Measurements from ENCODE around the gene SPAM1.
"Not testable (repeated sequence)": the region's sequence is repeated elsewhere in the genome, so short reads cannot be mapped to it uniquely, and the experiment has no call there.

SPAM1 gene

DNA sequence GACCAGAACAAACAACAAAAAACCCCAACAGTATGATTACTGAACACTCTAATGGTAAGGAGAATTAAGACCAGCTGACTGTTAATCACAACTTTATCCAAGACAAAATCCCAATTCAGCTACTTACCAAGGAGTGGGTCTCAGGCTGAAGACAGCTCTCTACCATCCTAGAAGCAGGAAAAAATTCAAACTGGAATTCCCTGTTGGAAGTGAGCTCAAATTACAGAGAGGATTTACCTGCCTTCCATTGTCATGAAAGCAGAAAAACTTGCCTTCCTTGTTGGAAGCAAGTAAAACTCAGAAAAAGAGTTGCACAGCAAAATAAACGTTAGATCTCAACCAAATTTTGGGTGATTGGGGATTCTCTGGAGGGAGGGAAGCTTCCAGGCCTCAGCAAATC, 20.9 kb downstream of the SPAM1 start:
- in situ Hi-C loops (cut with MboI; ENCODE audit: low sequenced_read_pairs), result no loop called here

GRCh38 chr7:123948136-123948535, 23.1 kb downstream of the SPAM1 start:
- in situ Hi-C loops (cut with MboI; ENCODE audit: low sequenced_read_pairs), result no loop called here

DNA sequence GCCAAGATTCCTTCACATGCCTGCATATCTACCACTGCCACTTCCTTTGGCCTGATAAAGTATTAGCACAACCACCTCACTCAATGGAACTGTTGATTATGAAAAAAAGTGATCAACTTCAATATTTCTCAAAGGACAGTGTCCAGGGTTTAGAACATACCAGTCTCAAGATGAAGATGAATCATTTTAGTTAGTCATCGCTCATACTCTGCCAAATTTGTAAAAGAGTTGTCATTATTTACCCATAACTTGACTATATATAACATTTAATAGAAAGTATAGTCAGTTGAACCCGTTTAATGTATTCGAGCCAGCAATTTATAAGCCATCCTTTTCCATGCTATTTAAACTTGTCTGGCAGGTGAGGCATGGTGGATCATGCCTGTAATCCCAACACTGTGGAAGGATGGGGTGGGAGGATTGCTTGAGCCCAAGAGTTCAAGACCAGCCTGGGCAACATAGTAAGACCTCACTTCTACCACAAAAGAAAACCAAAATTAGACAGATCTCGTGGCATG, 33.2 kb downstream of the SPAM1 start:
- in situ Hi-C loops (cut with MboI; ENCODE audit: low sequenced_read_pairs), result no loop called here

GRCh38 chr7:123961771-123962170, 36.7 kb downstream of the SPAM1 start:
- in situ Hi-C loops (cut with MboI; ENCODE audit: low sequenced_read_pairs), result no loop called here

GRCh38 chr7:123966936-123967335, 41.9 kb downstream of the SPAM1 start:
- in situ Hi-C loops (cut with MboI; ENCODE audit: low sequenced_read_pairs), result no loop called here

DNA sequence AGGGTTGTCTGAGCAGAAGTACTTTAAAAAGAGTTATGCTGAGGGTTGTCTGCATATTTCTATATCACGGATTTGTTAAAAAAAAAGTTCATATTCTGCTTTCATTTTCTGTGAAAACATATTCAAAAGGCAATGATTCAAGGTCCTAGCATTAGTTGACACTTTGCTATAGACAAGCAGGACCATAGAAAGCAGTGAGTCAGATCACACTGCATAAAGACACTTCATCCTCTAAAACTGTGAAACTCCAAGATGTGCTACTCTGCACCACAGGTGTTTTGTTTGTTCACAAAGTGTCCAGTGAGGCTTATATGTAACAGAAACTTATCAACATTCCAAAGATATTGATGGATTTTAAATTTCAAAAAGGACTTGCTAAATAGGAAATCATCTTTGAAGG, 47.0 kb downstream of the SPAM1 start:
- in situ Hi-C loops (cut with MboI; ENCODE audit: low sequenced_read_pairs), result no loop called here

GRCh38 chr7:123972831-123973230, 47.8 kb downstream of the SPAM1 start:
- in situ Hi-C loops (cut with MboI; ENCODE audit: low sequenced_read_pairs), result no loop called here

DNA sequence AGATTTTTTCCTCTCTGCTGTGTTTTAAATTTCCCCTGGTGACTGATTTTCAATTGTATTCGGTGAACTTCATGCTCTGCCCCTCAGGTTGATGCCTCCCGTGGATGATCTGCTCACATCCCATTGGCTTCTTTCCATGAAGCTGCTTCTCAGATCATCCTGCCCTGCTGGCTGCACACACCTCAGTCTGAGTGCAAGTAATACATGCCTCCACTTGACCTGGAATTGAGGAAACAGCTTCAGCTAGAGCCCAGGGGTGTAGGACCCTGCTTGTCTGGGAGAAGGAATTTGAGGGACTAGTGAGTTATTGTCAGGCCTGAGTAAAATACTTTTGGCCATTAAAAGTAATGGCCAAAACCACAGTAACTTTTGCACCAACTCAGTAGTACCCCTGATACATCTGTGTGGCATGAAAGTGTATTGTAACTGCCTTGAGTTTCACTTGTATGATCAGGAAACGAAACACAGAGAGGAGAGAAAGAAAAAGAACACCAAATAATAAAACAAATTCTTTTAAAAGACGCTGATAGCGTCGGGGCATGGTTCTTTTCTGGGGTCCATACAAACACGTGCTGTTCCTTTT, 49.4 kb downstream of the SPAM1 start:
- in situ Hi-C loops (cut with MboI; ENCODE audit: low sequenced_read_pairs), result no loop called here

DNA sequence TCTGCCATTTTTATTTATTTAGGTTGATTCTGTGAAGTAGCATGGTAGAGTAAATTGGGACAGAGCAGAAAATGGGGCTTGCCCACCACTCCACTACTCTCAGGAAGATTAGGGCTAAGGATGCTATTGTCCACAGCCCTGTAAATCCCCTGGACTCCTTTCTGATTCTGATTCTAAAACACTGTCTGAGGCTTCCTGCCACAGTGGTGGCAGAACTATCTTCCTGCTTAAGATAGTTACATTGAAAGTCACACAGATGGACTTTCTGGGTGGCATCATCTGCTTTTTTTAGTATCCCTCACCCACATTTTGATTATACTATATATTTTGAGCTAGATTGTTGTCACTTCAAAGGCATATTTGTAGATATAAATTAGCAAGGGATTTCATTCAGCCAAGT, 50.0 kb downstream of the SPAM1 start:
- in situ Hi-C loops (cut with MboI; ENCODE audit: low sequenced_read_pairs), result no loop called here

DNA sequence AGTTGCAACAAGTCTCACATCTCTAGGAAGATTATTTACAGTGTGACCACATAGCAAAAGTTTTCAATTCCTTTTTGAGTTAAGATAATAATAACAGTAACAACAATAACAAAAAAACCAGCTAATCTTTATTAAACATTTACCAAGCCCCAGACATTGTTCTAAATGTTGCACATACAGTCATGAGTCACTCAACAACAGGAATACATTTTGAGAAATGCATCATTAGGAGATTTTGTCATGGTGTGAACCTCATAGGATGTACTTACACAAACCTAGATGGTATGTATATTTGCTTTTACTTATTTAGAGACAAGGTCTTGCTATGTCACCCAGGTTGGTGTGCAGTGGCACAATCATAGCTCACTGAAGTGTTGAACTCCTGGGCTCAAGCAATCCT, 52.0 kb downstream of the SPAM1 start:
- in situ Hi-C loops (cut with MboI; ENCODE audit: low sequenced_read_pairs), result no loop called here

DNA sequence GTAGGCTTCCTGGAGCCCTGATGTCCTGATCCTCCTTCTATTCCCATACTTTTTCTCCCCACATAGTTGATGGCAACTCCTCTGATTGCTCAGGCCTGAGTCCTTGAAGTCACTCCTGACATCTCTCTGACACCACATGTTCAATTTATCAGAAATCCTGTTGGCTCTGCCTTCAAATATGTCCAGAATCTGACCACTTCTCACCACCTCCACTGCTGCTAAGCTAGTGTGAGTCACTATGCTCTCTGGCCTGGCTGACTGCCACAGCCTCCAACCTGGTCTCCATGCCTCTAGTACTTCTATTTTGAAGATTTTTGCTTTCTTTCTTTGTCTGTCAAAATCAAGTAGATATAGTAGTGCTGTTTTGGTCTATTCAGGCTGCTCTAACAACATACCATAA, 54.8 kb downstream of the SPAM1 start:
- in situ Hi-C loops (cut with MboI; ENCODE audit: low sequenced_read_pairs), result no loop called here

- in situ Hi-C loops (cut with MboI; ENCODE audit: low sequenced_read_pairs), result no loop called here
Measured at GRCh38 chr7:123987445-123987844, 62.4 kb downstream of the SPAM1 start.

- in situ Hi-C loops (cut with MboI; ENCODE audit: low sequenced_read_pairs), result no loop called here
Measured at GRCh38 chr7:123992913-123993518, 68.0 kb downstream of the SPAM1 start.

- in situ Hi-C loops (cut with MboI; ENCODE audit: low sequenced_read_pairs), result no loop called here
Measured at GRCh38 chr7:123993996-123994395, 69.0 kb downstream of the SPAM1 start.

DNA sequence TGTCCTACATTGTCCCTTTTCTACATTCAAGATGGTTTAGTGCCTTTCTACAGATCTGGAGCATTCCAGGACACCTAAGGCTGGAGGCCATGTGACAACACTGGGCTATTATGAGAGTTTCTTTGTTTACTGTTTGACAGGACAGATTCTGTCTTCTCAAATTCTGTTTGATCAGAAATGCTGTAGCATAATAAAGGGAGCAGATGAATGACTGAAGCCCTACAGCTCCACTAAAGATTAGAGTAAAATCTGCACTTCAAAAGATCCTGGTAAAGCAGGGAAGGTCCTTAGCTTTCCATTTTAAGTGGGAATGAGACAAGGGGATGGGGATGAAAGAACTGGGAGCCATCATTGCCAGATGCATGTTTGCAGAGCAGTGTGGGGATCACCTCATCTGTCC, 69.4 kb downstream of the SPAM1 start:
- in situ Hi-C loops (cut with MboI; ENCODE audit: low sequenced_read_pairs), result no loop called here

GRCh38 chr7:123995617-123996326, 70.7 kb downstream of the SPAM1 start:
- in situ Hi-C loops (cut with MboI; ENCODE audit: low sequenced_read_pairs), result no loop called here

DNA sequence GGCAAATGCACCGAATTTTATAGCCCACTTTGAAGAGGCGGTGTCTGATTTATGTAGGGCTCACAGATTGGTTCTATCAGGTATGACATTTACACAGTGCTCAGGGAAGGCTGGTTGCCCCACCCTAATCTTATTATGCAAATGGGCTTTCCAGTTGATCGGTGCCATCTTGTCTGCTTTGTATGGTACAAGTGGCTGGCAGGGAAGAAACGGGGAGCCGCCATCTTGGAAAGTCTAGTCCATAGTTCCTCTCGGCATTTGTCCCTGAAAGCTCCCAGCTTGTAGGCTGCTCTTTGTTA, 71.2 kb downstream of the SPAM1 start:
- in situ Hi-C loops (cut with MboI; ENCODE audit: low sequenced_read_pairs), result no loop called here

DNA sequence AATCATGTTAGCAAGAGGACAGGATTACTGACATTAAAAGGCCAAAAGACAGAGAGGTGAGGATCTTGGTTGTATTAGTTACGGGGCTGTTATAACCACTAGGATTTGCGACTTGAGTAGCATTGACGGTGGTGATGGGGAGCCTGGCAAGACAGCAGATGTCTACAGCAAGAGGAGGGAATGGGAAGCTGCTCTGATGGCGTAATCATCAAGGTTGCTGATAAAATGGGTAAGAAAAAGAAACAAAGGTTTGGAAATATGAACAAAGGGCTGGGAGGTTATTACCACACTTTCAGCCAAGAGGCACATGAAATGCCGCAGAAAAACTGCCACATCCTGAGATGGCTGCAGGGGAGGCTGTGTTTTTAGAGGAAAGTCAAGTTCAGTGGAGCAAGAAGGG, 73.9 kb downstream of the SPAM1 start:
- in situ Hi-C loops (cut with MboI; ENCODE audit: low sequenced_read_pairs), result no loop called here

DNA sequence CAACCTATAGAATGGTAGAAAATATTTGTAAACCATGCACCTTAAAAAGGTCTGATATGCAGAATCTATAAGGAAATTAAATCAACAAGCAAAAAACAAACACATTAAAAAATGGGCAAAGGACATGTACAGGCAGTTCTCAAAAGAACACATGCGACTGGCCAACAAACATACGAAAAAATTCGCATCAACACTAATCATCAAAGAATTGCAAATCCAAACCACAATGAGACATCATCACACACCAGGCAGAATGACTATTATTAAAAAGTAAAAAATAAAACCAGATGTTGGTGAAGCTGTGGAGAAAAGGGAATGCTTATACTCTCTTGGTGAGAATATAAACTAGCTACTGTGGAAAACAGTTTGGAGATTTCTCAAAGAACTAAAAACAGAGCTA, 74.7 kb downstream of the SPAM1 start:
- in situ Hi-C loops (cut with MboI; ENCODE audit: low sequenced_read_pairs), result no loop called here

GRCh38 chr7:124008296-124008695, 83.3 kb downstream of the SPAM1 start:
- in situ Hi-C loops (cut with MboI; ENCODE audit: low sequenced_read_pairs), result not testable (repeated sequence)

- in situ Hi-C loops (cut with MboI; ENCODE audit: low sequenced_read_pairs), result no loop called here
Measured at GRCh38 chr7:124009321-124009720, 84.3 kb downstream of the SPAM1 start.
